Astrocyte of the cerebellum (primary cell): ENCODE results near the gene CD226.

Experiments used
- DNase-seq: peaks from one replicate; pipeline ENCODE4 v3.0.0-alpha.2; 2011; ENCODE audit warnings: low read depth
- H3K4me3 ChIP-seq: 2 replicates; pipeline ENCODE4 v1.5.1; 2011; ENCODE audit warnings: mild to moderate bottlenecking, low read depth, low read length, moderate library complexity
- in situ Hi-C: cut with HindIII; loops from 2 replicates; pipeline ENCODE4 v1.10.0; 2017; ENCODE audit warnings: low sequenced_read_pairs
- TF ChIP-seq, protein P1 (sequence below): IDR thresholded peaks from 2 replicates; pipeline ENCODE4 v1.5.1; 2012; ENCODE audit warnings: low read length, low read depth, moderate library complexity, mild to moderate bottlenecking; ENCODE audit errors: missing control alignments

The CD226 gene

DNA sequence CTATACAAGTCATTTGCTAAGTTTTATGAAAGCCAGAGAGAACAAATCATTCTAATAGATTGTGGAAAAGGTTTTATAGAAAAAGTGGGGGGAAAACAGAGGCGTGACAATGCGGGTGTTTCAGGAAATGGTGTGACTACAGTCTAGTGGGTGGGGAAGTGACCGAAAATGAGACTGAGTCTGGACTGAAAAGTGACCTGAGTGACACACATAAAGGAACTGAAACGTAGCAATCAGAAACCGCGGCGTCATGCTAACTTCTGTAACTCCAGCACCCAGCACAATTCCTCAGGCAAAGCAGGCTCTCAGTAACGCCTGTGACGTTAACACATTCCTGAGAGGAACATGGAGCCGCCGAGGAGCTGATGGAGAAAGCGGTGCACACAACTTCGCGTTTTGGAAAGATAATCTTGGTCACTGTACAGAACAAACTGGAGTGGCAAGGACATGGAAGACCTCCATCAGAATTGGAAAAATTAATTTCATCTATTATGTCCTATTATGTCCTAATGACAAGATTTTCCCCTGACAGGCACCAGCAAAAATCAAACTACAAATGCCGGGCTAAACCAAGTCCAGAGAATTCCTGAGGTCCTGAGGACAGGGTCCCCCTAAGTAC is 1.4 kb upstream of the CD226 start:
- in situ Hi-C loops = no loop called here
- no peak overlapping the region for H3K4me3 ChIP-seq
- TF ChIP-seq, protein P1, sequence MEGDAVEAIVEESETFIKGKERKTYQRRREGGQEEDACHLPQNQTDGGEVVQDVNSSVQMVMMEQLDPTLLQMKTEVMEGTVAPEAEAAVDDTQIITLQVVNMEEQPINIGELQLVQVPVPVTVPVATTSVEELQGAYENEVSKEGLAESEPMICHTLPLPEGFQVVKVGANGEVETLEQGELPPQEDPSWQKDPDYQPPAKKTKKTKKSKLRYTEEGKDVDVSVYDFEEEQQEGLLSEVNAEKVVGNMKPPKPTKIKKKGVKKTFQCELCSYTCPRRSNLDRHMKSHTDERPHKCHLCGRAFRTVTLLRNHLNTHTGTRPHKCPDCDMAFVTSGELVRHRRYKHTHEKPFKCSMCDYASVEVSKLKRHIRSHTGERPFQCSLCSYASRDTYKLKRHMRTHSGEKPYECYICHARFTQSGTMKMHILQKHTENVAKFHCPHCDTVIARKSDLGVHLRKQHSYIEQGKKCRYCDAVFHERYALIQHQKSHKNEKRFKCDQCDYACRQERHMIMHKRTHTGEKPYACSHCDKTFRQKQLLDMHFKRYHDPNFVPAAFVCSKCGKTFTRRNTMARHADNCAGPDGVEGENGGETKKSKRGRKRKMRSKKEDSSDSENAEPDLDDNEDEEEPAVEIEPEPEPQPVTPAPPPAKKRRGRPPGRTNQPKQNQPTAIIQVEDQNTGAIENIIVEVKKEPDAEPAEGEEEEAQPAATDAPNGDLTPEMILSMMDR = no peak
- DNase-seq = no peak

DNA sequence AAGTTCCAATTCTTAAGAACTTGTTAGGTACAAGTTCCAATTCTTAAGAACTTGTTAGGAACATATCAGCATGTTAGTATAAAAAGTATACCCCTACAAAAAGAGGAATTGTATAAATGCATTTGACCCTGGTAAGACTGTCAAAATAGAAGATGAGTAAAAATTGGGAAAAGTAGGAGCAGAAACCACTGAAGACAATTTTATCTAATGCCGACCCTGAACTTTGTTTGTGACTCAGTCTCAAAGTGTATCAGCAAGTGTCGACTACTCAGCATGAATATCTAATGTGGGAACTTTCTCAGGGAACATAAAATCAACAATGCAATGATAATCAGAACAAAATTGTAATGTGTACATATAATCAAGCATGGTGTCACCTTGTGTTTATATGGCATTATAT is 583 bp upstream of the CD226 start:
- in situ Hi-C loops = no loop called here
- TF ChIP-seq, protein P1 = no peak
- H3K4me3 ChIP-seq = no peak overlapping the region
- no peak for DNase-seq

DNA sequence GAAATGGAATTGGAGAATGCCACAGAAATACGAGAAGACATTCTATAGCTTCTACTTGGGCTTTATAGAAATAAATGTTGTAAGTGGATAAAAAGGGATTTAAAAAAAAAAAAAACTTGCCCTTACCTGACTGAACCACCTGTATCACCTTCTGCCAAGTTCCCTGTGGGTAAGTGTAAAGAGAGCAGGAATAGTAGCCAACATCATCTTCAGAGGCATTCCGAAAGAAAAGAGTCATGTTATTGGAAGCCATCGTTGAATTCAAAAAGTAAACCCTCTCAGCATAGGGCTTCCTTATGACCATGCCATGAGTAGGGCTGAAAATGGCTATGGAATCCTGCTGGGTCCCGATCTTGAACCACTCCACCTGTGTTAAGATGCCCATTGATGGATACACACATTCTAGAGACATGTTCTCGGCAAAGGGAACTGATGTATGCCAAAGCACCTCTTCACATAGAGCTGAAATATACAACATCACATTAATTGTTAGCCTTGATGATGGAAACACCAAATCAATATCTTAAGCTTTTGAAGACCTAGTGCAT is 991 bp downstream of the CD226 start:
- no peak overlapping the region for H3K4me3 ChIP-seq
- no peak for DNase-seq
- TF ChIP-seq, protein P1 = no peak
- in situ Hi-C loops = no loop called here

DNA sequence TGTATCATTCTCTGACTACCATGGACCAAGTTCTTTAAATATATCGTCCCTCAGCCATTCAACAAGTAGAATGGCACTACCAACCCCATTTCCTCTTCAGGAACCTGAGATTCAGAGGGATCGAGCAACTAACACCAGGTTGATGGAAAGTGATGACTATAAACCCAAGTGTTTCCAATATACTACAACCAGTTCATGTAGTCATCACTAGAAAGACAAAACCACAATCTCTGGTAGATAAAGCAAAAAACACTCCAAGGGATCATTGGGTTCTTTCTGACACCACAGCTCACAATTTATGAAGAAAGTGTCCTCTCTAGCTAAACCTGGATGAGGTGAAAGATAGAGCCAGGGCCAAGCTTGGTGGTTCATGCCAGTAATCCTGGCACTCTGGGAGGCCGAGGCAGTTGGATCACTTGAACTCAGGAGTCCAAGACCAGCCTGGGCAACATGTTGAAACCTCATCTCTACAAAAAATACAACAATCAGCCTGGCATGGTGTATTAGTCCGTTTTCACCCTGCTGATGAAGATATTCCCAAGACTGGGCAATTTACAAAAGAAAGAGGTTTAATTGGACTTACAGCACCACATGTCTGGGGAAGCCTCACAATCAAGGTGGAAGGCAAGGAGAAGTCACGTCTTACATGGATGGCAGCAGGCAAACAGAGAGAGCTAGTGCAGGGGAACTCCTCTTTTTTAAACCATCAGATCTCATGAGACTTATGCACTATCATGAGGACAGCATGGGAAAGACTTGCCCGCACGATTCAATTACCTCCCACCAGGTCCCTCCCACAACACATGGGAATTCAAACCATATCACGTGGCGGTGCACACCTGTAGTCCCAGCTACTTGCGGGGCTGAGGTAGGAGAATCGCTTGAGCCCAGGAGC is 2.2 kb downstream of the CD226 start:
- H3K4me3 ChIP-seq = no peak overlapping the region
- no peak for DNase-seq
- TF ChIP-seq, protein P1 = no peak
- in situ Hi-C loops = no loop called here

DNA sequence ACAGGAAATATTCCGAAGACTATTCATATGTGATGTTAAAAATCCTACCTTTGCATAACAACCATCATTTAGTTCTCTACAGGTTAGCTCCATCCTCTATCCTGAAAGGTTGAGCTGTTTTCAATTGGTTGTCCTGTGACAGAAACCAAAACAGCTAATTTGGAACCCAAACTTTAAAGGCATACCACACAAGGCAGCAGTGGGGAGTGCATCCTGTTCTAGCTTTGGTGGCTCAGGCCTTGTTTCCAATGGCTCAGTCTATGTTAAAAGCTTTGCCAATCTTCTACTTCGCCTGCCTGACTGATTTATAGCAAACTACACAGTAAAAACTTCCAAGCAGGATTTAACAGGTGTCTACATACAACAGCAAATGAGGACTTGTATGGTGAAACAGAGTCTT is 3.2 kb downstream of the CD226 start:
- no peak for DNase-seq
- in situ Hi-C loops = no loop called here
- no peak overlapping the region for H3K4me3 ChIP-seq
- TF ChIP-seq, protein P1 = no peak

DNA sequence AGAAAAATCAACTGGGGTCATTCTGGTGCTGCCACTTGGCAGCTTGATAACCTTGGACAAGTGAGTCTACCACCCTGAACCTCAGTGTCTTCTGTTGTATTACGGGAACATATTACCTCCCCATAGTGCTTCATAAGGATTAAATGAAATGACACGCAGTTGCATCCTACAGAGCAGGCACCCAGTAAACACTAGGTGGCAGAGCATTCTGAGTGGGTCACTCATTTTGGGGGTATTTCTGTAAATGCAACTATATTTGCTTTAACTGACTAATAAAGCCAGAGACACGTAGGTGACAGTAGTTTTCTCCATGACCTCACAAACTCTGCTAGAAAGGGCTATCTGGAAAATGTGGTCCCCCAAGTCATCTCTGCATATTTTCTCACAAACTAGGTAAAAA is 4.7 kb downstream of the CD226 start:
- no peak for DNase-seq
- in situ Hi-C loops = no loop called here
- no peak overlapping the region for H3K4me3 ChIP-seq
- TF ChIP-seq, protein P1 = no peak
